PC-3 (cell line): ENCODE results near the gene SLC23A2.

ENCODE experiments used
- EZH2 ChIP-seq: fragments of 300-600 bp; sonication (generic); IDR thresholded peaks from one replicate; pipeline ENCODE4 v1.6.1; 2017; ENCODE audit warnings: antibody characterized with exemption, mild to moderate bottlenecking, low read length; ENCODE audit not compliant: unreplicated experiment
- EZH2phosphoT487 ChIP-seq: fragments of 300-600 bp; sonication (generic); IDR thresholded peaks from 2 replicates; pipeline ENCODE4 v1.6.1; 2018; ENCODE audit warnings: mild to moderate bottlenecking, antibody characterized with exemption, low read length, borderline replicate concordance
- TF ChIP-seq, protein P1 (sequence below): fragments of 300-600 bp; sonication (generic); conservative IDR thresholded peaks from 2 replicates; pipeline ENCODE4 v1.5.1; 2017; ENCODE audit warnings: antibody characterized with exemption, low read depth, mild to moderate bottlenecking, low read length

GRCh38 chr20:4861961-4862360, 139.3 kb downstream of the SLC23A2 start:
- TF ChIP-seq, protein P1, sequence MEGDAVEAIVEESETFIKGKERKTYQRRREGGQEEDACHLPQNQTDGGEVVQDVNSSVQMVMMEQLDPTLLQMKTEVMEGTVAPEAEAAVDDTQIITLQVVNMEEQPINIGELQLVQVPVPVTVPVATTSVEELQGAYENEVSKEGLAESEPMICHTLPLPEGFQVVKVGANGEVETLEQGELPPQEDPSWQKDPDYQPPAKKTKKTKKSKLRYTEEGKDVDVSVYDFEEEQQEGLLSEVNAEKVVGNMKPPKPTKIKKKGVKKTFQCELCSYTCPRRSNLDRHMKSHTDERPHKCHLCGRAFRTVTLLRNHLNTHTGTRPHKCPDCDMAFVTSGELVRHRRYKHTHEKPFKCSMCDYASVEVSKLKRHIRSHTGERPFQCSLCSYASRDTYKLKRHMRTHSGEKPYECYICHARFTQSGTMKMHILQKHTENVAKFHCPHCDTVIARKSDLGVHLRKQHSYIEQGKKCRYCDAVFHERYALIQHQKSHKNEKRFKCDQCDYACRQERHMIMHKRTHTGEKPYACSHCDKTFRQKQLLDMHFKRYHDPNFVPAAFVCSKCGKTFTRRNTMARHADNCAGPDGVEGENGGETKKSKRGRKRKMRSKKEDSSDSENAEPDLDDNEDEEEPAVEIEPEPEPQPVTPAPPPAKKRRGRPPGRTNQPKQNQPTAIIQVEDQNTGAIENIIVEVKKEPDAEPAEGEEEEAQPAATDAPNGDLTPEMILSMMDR, result no peak
- TF ChIP-seq EZH2 (no peak), EZH2phosphoT487 (no peak)
